ENCODE data around the gene RHBDF1.
A peak's percentile ranks its signal among the peaks of the same experiment; 100 is the strongest.
"Not testable (repeated sequence)": the region's sequence is repeated elsewhere in the genome, so short reads cannot be mapped to it uniquely, and the experiment has no call there.

Gene RHBDF1

GRCh38 chr16:59440-60059 lies 12.9 kb downstream of the RHBDF1 start:
- DNase-seq (ENCODE audit: low read depth in 3 of 3) = no peak

GRCh38 chr16:58491-59439 lies 13.7 kb downstream of the RHBDF1 start:
- no peak for DNase-seq (ENCODE audit: low read depth in 3 of 3)

DNA sequence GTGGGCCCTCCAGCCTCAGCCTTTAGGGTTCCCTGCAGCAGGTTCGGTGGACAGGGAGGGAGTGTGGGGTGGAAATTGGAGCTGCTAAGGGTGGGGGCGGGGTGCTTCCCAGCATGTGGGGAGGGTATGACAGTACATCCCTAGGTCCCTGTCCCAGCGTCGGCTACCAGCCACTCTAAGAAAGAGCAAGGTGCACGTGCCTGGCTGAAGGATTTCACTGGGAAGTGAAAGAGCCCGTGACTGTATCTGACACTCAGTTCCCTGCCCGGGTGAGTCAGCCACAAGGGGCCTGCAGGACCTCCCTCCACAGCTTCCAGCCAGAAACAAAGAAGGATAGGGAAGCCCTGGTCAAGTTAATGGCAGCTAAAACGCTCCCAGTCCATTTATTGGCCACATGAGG lies 14.7 kb downstream of the RHBDF1 start:
- DNase-seq (ENCODE audit: low read depth in 3 of 3) = no peak

- no peak for DNase-seq (ENCODE audit: low read depth in 3 of 3)
Measured at GRCh38 chr16:56231-56927, 16.1 kb downstream of the RHBDF1 start.

DNA sequence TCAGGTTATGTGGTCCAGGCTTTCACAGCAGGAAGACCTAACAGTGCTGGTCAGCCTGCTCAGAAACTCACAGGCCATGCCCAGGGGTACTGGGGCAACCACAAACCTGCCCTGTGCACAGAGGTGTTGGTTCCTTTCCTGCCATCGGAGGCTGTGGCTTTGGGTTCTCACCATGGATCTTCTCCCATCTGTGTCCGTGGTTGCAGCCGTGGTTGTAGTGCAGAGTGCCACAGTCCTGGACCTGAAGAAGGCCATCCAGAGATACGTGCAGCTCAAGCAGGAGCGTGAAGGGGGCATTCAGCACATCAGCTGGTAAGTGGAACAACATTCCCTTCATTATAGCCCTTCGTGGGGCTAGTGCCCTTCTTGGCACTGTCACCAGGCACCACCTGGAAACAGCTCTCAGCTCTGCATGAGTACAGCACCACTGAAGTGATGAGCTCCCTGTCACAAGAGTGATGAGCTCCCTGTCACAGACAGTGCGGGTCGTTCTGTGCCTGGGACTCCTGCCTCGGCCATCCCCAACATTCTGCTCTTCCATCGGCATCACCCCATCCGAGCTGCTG lies 16.8 kb downstream of the RHBDF1 start:
- no peak for DNase-seq (ENCODE audit: low read depth in 3 of 3)

- DNase-seq (ENCODE audit: low read depth in 3 of 3) = no peak
Measured at GRCh38 chr16:54237-54581, 18.2 kb downstream of the RHBDF1 start.

DNA sequence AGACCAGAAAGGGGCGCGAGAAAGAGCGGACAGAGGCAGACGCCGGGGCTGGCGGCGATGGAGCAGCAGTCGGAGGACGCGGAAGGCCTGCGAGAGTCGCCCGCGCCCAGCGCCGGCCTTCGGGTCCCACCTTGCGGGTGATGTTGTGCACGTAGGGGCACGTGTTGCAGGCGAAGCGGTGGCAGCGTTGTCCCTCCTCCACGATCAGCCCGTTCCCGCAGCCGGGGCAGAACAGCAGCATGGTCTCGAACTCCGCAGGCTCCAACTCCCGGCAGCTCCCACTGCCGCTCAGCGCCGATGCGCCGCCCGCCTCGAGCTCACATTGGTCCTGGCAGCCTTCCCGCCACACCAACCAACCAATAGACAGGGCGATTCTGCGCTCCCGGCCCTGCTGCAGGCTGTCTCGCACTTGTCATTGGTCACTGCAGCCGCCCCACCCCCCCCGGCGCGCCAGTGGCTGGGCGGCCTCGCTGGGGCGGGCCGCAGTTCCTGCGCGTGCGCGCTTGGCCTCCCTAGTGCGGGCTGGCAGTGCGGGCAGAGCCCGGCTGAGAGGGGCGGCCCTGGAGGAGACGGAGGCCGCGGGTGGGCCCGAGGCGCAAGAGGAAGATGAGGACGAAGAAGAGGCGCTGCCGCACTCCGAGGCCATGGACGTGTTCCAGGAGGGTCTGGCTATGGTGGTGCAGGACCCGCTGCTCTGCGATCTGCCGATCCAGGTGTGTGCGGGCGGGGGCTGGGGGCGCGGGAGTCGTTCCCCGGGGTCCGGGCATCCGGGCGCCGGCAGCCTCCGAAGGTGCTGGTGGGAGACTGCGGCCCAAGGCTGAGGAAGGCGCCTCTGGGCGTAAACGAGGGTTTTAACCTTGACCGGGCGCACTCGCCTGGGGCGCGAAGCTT lies 18.8 kb downstream of the RHBDF1 start, which contains the start of the genes POLR3K and SNRNP25:
Gene POLR3K (minus strand): TSS at position 263 of the 891 bp plus-strand sequence. CDS start 22 bp downstream, at position 241.
Gene SNRNP25 (plus strand): TSS at position 483 of the 891 bp plus-strand sequence. CDS start 189 bp downstream, at position 672.
- DNase-seq (ENCODE audit: low read depth in 3 of 3) = peak; percentile 96 to 99 (median 96)

- no peak for DNase-seq (ENCODE audit: low read depth in 3 of 3)
Measured at GRCh38 chr16:50769-51591, 21.5 kb downstream of the RHBDF1 start.

- no peak for DNase-seq (ENCODE audit: low read depth in 3 of 3)
Measured at GRCh38 chr16:47234-47633, 25.2 kb downstream of the RHBDF1 start.

DNA sequence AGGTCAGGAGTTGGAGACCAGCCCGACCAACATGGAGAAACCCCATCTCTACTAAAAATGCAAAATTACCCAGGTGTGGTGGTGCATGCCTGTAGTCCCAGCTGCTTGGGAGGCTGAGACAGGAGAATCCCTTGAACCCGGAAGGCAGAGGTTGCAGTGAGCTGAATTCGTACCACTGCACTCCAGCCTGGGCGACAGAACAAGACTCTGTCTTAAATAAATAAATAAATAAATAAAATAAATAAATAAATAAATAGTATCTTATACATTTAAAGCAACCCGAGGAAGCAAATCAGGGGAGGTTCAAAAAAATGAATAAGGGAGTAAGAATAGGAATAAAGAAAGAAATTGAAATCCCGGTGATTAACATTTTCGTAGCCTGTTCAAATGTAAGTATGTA lies 25.9 kb downstream of the RHBDF1 start:
- DNase-seq (ENCODE audit: low read depth in 3 of 3) = not testable (repeated sequence)

GRCh38 chr16:45454-45853 lies 27.0 kb downstream of the RHBDF1 start:
- DNase-seq (ENCODE audit: low read depth in 3 of 3) = no peak

- no peak for DNase-seq (ENCODE audit: low read depth in 3 of 3)
Measured at GRCh38 chr16:44655-45054, 27.8 kb downstream of the RHBDF1 start.

DNA sequence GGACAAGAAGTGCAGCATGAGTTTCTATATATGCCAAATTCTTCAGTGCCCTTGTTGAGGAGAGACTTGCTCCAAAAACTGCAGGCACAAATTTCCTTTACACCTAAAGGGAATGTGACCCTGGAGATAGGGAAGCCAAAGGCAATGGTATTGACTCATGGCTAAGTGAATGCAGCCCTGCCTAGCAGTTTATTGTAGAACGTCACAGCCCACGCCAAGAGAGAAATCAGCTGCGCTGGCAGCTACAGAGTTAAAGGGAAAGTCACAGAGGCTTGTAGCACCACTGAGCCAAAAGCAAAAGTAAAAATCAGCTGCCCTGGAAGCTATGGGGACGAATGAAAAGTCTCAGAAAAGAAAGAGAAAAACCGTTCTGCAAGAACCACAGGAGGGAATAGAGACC lies 29.1 kb downstream of the RHBDF1 start:
- DNase-seq (ENCODE audit: low read depth in 3 of 3) = no peak

DNA sequence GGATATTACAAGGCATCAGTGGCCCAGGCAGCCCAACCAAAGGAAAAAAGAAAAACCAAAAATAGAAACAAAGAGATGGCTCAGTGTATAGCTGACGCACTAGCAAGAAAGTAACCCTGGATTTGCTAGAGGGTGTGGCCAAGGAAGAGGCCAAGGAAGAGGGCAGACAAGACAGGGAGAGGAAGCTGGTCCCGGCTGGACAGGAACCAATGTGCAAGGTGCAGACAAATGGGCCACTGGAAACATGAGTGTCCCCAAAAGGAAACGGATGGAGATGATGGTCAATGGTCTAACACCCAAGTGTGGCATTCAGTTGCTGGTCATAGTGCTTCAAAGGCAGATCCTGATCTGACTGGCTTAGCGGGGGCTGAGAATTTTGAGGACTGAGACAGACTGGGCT lies 29.7 kb downstream of the RHBDF1 start:
- DNase-seq (ENCODE audit: low read depth in 3 of 3) = no peak

DNA sequence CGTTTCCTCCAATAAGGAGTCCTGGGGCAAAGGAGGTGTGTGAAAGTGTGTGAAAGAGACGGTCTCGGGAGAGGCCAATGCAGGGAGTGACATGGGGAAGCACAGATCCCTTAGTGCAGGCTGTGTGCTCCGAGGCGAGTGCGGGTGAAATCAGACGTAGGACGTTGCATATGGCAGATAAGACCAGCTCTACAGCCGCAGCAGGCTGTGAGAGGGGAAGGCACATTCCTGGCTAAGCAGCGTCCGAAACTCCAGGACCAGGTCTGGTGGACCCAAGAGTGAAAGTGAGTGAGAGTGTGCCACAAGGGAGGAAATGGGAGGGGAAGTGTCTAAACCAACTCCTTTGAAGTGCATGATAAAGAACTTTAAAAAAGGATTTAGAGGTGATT lies 30.4 kb downstream of the RHBDF1 start:
- no peak for DNase-seq (ENCODE audit: low read depth in 3 of 3)

DNA sequence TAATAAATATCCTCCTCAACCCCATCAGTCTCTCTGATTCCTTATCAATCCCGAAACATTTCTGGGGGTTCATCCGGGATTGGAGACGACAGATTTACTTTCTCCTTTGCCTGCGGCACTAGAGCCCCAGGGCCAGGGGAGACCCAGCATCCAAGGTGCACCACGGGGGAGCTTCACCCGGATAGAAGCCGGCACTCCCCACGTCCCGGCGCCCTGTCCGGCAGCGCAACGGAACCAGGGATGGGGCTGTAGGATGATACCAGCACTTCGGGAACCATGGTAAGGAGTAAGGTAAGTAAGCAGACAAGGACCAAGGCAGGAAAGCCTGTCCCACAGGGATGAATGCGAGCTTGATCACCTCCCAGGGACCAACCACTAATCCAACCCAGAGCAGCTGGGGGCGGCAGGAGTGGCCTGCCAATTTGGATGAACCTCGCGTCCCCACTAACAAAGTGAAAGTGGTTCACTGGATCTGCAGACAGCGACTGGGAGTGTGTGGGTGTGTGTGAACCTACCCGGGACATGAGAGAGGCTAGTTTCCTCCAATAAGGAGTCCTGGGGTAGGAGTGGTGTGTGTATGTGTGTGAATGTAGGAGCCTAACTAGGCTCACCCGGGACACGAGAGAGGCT lies 30.9 kb downstream of the RHBDF1 start:
- no peak for DNase-seq (ENCODE audit: low read depth in 3 of 3)

- DNase-seq (ENCODE audit: low read depth in 3 of 3) = peak in 1 of 3 experiments; percentile 48
Measured at GRCh38 chr16:38941-39892, 33.2 kb downstream of the RHBDF1 start.

- DNase-seq (ENCODE audit: low read depth in 3 of 3) = not testable (repeated sequence)
Measured at GRCh38 chr16:38206-38605, 34.2 kb downstream of the RHBDF1 start.

All from stimulated activated CD4-positive, alpha-beta T cell treated with anti-CD3 and anti-CD28 coated beads, TNF-alpha, amount 100 ng/mL, for 24 hours (primary cell).